NCI-H748 (cell line): ENCODE results near the gene ASB15.

Source experiments
- DNase-seq: peaks from one replicate; lab custom pipeline; 2025; ENCODE audit not compliant: unreplicated experiment; lab: John Stamatoyannopoulos, UW

Gene ASB15

GRCh38 chr7:123662293-123662692 is 60.7 kb downstream of the ASB15 start:
- no peak for DNase-seq

- DNase-seq, result no peak
Observed at GRCh38 chr7:123662755-123663154, 61.1 kb downstream of the ASB15 start.

GRCh38 chr7:123663200-123663599 is 61.6 kb downstream of the ASB15 start:
- no peak for DNase-seq

- no peak for DNase-seq
Observed at GRCh38 chr7:123665157-123665556, 63.5 kb downstream of the ASB15 start.

DNA sequence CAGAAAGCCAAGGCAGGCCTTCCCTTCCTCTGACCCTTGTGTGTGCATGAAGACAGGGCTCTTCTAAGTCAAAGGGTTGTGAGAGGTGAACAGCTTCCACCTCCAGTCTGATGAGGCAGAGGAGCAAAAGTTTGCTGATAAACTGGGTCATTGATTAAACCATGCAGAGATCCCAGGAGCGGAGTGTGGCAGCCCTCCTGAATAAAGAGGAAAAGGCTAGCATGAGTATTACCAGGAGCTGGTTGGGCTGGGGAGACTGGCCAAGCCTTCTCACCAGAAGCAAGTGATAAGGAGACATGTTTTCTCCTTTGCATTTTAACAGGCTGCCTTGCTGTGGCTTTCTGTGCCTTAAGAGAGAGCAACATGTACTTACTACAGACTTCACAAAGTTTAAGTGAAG is 64.3 kb downstream of the ASB15 start:
- DNase-seq, result no peak

GRCh38 chr7:123666492-123666891 is 64.9 kb downstream of the ASB15 start:
- peak; percentile 17 for DNase-seq

- no peak for DNase-seq
Observed at GRCh38 chr7:123669485-123669884, 67.9 kb downstream of the ASB15 start.

DNA sequence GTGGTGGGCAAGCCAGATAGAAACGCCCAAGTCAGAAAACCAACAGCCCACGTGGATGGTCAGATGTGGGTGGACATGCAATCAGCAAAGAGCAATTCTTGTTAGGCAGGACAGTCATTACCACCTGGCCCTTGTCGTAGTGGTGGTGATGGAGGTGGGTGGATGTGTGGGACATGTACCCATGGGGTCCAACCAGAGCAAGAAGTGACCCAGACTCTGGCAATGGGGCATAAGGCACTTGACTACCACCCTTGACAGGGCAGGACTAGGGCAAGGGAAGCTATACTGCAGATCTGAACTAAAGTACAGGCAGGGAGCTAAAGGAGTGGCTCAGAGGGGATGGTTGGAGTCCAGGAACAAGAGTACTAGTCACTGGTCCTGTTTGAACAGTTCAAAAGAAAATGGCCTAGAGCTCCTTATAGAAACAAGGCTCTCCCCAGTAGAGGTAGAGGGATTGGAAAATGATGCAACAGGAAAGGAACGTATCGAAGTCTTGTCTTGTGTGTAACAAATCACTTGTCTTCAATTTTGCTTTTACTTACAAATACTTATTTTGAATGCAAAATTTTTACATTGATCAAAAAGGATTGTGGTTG is 71.6 kb downstream of the ASB15 start:
- DNase-seq, result no peak

GRCh38 chr7:123673752-123674398 is 72.3 kb downstream of the ASB15 start:
- no peak for DNase-seq

GRCh38 chr7:123674399-123675180 is 73.0 kb downstream of the ASB15 start:
- DNase-seq, result no peak

- no peak for DNase-seq
Observed at GRCh38 chr7:123675181-123675473, 73.5 kb downstream of the ASB15 start.

GRCh38 chr7:123677061-123677715 is 75.6 kb downstream of the ASB15 start:
- no peak for DNase-seq

- no peak for DNase-seq
Observed at GRCh38 chr7:123679614-123680013, 78.0 kb downstream of the ASB15 start.

GRCh38 chr7:123680580-123680979 is 79.0 kb downstream of the ASB15 start:
- no peak for DNase-seq

DNA sequence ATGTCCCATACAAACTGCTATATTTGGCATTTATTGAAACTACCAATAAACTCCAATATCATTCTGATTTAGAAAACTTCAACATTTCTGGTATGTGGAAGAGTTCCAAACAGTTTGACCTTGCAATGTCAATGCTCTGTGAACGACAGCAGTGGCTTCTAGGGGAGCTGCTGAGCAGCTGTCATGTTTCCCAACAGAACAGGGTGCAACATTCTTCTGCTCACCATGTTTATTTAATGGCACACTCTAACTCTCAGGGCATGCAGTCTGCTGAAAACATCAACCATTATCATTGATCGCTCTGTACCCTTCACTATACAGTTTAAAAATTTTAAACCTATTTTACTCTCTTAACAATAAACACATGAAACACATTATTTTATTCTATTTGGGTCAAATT is 79.9 kb downstream of the ASB15 start:
- DNase-seq, result no peak

GRCh38 chr7:123682690-123683089 is 81.1 kb downstream of the ASB15 start:
- peak; percentile 33 for DNase-seq

DNA sequence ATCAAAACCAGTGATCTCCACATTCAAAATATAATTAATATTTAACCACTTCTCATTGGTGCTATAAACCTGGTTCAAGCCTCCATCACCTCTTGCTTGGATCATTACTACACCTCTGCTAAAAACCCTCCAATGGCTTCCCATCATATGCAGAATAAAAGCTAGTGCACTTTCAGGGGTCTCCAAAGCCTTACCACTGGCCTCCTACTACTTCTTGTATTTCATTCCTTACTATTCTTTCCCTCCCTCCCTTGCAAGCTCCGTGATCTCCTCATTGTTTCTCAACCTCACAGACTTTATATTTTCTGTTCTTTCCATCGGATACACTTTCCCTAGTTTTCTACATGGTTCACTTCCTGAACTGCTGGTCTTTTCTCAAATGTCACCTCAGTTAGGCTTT is 85.5 kb downstream of the ASB15 start:
- no peak for DNase-seq

GRCh38 chr7:123687727-123688126 is 86.1 kb downstream of the ASB15 start:
- no peak for DNase-seq
